Nephron (organoid): Measurements from ENCODE around the gene RSPH1.

Experiments
- H3K27ac Mint-ChIP-seq, 3 experiments: 2 replicates each; pipeline ENCODE4 v1.8.0; 2020; ENCODE audit warnings: mixed read lengths in 3 of 3, mild to moderate bottlenecking in 2 of 3, moderate library complexity in 1 of 3
- H3K27me3 Mint-ChIP-seq: 2 replicates; pipeline ENCODE4 v1.8.0; 2021; ENCODE audit warnings: low read depth, mild to moderate bottlenecking, moderate library complexity, mixed read lengths
- H3K36me3 Mint-ChIP-seq: 2 replicates; pipeline ENCODE4 v1.8.0; 2020; ENCODE audit warnings: low read depth, mixed read lengths
- H3K4me1 Mint-ChIP-seq: 2 replicates; pipeline ENCODE4 v1.8.0; 2020; ENCODE audit warnings: mixed read lengths
- H3K4me3 Mint-ChIP-seq, 3 experiments: 2 replicates each; pipeline ENCODE4 v1.8.0; 2020; ENCODE audit warnings: mild to moderate bottlenecking in 3 of 3, mixed read lengths in 3 of 3, moderate library complexity in 2 of 3
- H3K9me3 Mint-ChIP-seq: 2 replicates; pipeline ENCODE4 v1.8.0; 2020; ENCODE audit warnings: mixed read lengths
- TF ChIP-seq, protein P1 (sequence below), 3 experiments: fragments of 200-600 bp; sonication (generic); IDR thresholded peaks; one replicate each; pipeline ENCODE4 v1.5.0; 2021; ENCODE audit warnings: antibody characterized with exemption in 3 of 3; ENCODE audit not compliant: unreplicated experiment in 3 of 3

Gene RSPH1

GRCh38 chr21:42427809-42428419 is 68.1 kb downstream of the RSPH1 start:
- H3K27me3 Mint-ChIP-seq = peaks cover 33% of the 10 kb centered on the region
- H3K27ac Mint-ChIP-seq = no peak overlapping the region
- H3K9me3 Mint-ChIP-seq = peaks cover 6% of the 10 kb centered on the region
- TF ChIP-seq, protein P1, sequence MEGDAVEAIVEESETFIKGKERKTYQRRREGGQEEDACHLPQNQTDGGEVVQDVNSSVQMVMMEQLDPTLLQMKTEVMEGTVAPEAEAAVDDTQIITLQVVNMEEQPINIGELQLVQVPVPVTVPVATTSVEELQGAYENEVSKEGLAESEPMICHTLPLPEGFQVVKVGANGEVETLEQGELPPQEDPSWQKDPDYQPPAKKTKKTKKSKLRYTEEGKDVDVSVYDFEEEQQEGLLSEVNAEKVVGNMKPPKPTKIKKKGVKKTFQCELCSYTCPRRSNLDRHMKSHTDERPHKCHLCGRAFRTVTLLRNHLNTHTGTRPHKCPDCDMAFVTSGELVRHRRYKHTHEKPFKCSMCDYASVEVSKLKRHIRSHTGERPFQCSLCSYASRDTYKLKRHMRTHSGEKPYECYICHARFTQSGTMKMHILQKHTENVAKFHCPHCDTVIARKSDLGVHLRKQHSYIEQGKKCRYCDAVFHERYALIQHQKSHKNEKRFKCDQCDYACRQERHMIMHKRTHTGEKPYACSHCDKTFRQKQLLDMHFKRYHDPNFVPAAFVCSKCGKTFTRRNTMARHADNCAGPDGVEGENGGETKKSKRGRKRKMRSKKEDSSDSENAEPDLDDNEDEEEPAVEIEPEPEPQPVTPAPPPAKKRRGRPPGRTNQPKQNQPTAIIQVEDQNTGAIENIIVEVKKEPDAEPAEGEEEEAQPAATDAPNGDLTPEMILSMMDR (IDR thresholded peaks at IDR 0.05; ENCODE audit: unreplicated experiment in 3 of 3) = no peak
- H3K4me1 Mint-ChIP-seq = no peaks in the 10 kb centered on the region
- no peaks in the 10 kb centered on the region for H3K36me3 Mint-ChIP-seq
- H3K4me3 Mint-ChIP-seq = no peak overlapping the region

- Mint-ChIP-seq H3K36me3 (no peaks in the 10 kb centered on the region), H3K27ac (no peak overlapping the region), H3K4me3 (no peak overlapping the region), H3K4me1 (no peaks in the 10 kb centered on the region), H3K9me3 (peaks cover under 1% of the 10 kb centered on the region), H3K27me3 (peaks cover 33% of the 10 kb centered on the region)
- TF ChIP-seq, protein P1 (IDR thresholded peaks at IDR 0.05; ENCODE audit: unreplicated experiment in 3 of 3) = no peak
These were observed 69.0 kb downstream of the RSPH1 start for GRCh38 chr21:42426876-42427480.

GRCh38 chr21:42426424-42426823 is 69.6 kb downstream of the RSPH1 start:
- Mint-ChIP-seq H3K9me3 (peaks cover 2% of the 10 kb centered on the region), H3K36me3 (no peaks in the 10 kb centered on the region), H3K27ac (no peak overlapping the region), H3K4me3 (no peak overlapping the region), H3K4me1 (no peaks in the 10 kb centered on the region), H3K27me3 (peaks cover 33% of the 10 kb centered on the region)
- TF ChIP-seq, protein P1 (IDR thresholded peaks at IDR 0.05; ENCODE audit: unreplicated experiment in 3 of 3) = no peak

DNA sequence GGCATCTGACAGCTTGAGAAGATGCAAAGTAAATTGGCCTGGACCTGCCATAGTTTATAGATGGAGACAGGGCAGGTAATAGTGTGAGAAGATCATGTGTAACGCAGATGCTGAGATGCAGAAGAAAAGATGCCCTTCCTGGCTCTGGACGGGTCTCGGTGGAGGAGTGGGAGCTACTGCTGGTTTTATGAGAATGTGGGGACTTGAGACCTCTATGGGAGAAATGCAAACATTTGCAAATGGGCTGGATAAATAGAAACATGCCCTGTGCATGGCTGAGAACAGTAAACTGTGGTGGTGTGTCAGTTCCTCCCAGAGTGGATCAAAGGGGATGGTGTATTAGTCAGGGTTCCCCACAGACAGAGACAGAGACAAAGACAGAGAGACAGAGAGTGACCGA is 70.4 kb downstream of the RSPH1 start:
- H3K4me3 Mint-ChIP-seq = no peak overlapping the region
- H3K27me3 Mint-ChIP-seq = peaks cover 34% of the 10 kb centered on the region
- H3K4me1 Mint-ChIP-seq = no peaks in the 10 kb centered on the region
- H3K36me3 Mint-ChIP-seq = no peaks in the 10 kb centered on the region
- TF ChIP-seq, protein P1 (IDR thresholded peaks at IDR 0.05; ENCODE audit: unreplicated experiment in 3 of 3) = no peak
- peaks cover 5% of the 10 kb centered on the region for H3K9me3 Mint-ChIP-seq
- H3K27ac Mint-ChIP-seq = no peak overlapping the region

DNA sequence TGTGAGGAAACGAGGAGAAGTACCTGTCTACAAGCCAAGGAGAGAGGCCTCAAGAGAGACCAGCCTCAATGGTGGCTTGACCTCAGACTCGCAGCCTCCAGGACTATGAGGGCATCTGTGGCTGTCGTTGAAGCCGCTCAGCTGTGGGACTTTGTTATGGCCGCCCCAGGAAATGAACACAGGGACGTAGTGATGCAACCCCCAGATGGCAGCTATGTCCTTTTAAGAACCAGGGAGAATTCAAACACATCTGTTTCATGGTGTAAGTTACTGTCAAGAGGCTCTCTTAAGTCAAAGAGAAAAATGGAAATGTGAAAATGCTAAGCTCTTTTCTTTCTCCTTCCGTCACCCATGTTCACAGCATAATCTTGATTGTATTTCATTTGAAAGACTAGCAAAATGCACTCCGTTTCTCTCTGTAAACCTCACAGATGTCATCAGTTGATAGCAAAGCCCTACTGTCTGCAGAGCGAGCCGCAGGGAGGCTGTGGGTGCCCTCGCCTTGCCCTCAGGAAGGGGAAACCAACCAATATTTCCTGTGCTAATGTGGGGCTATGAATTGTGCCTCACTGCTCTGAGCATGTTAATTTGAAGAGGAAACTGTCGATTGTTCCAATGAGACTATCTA is 71.0 kb downstream of the RSPH1 start:
- TF ChIP-seq, protein P1 (IDR thresholded peaks at IDR 0.05; ENCODE audit: unreplicated experiment in 3 of 3) = no peak
- Mint-ChIP-seq H3K4me1 (no peaks in the 10 kb centered on the region), H3K36me3 (no peaks in the 10 kb centered on the region), H3K27me3 (peaks cover 33% of the 10 kb centered on the region), H3K9me3 (peaks cover 8% of the 10 kb centered on the region), H3K27ac (no peak overlapping the region), H3K4me3 (no peak overlapping the region)
